ENCODE data around the gene LYST. TPM values are rescaled to one million over a fixed set of nuclear protein-coding genes. Genes with fewer than 3 reads are reported as not detected.

Gene LYST
- total RNA-seq, 1 donor from 2014 or later, result 90.2 TPM

DNA sequence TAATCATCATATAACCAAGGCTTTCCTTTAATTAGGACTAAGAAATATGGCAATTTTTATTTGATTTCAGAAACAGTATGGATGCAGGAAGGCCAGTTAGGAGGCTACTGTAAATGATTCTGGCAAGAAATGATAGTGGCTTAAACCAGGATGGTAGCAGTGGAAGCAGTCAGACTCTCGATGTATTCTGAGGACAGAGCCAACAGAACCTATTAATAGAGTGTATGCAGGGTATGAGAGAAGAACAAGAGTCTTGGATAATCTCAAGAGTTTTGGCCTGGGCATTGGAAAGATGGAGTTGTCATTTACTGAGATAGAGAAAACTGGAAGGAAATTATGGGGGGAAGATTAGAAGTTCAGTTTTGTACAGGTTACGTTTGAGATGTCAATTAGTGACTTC lies 143.8 kb downstream of the LYST start:
- H3K9me3 Mint-ChIP-seq, result no peaks in the 10 kb centered on the region

DNA sequence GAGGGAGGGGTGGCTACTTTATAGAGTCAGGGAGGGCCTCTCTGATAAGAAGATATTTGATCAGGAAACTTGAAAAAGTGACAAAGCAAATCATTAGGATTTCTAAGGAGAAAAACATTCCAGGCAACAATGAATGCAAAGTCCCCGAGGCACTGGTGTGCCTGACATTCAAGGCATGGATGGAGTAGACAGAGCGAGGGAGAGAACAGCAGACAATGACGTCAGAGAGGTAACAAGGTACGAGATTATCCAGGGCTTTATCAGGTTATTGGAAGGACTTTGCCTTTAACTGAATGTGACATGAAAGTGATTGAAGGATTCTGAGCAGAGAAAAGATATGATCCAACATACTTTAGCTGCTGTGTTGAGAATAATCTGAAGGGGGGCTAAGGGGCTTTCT lies 144.7 kb downstream of the LYST start:
- H3K27me3 Mint-ChIP-seq, result no peaks in the 10 kb centered on the region
- TF ChIP-seq, protein P1, sequence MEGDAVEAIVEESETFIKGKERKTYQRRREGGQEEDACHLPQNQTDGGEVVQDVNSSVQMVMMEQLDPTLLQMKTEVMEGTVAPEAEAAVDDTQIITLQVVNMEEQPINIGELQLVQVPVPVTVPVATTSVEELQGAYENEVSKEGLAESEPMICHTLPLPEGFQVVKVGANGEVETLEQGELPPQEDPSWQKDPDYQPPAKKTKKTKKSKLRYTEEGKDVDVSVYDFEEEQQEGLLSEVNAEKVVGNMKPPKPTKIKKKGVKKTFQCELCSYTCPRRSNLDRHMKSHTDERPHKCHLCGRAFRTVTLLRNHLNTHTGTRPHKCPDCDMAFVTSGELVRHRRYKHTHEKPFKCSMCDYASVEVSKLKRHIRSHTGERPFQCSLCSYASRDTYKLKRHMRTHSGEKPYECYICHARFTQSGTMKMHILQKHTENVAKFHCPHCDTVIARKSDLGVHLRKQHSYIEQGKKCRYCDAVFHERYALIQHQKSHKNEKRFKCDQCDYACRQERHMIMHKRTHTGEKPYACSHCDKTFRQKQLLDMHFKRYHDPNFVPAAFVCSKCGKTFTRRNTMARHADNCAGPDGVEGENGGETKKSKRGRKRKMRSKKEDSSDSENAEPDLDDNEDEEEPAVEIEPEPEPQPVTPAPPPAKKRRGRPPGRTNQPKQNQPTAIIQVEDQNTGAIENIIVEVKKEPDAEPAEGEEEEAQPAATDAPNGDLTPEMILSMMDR (IDR thresholded peaks at IDR 0.05), result no peak
- ChIA-PET POLR2A (no interaction called here), CTCF (no interaction called here)
- DNase-seq, result no peak
- intact Hi-C loops (cut with micrococcal nuclease), result no loop called here
- ATAC-seq (ENCODE audit: low read depth), result no peak
- H3K36me3 Mint-ChIP-seq (ENCODE audit: low read depth), result peaks cover 51% of the 10 kb centered on the region
- H3K4me3 Mint-ChIP-seq, result no peak overlapping the region
- no peaks in the 10 kb centered on the region for H3K9me3 Mint-ChIP-seq
- H3K27ac Mint-ChIP-seq, result no peak overlapping the region
- no peaks in the 10 kb centered on the region for H3K4me1 Mint-ChIP-seq

More for the DNA sequence above, 143.8 kb downstream of the LYST start:
- intact Hi-C loops (cut with micrococcal nuclease), result no loop called here
- TF ChIP-seq, protein P1 (IDR thresholded peaks at IDR 0.05), result no peak
- H3K4me1 Mint-ChIP-seq, result no peaks in the 10 kb centered on the region
- no peak overlapping the region for H3K27ac Mint-ChIP-seq
- H3K4me3 Mint-ChIP-seq, result no peak overlapping the region
- ATAC-seq (ENCODE audit: low read depth), result no peak
- POLR2A ChIA-PET, result no interaction called here
- no peak for DNase-seq
- peaks cover 47% of the 10 kb centered on the region for H3K36me3 Mint-ChIP-seq (ENCODE audit: low read depth)
- CTCF ChIA-PET, result no interaction called here
- no peaks in the 10 kb centered on the region for H3K27me3 Mint-ChIP-seq

DNA sequence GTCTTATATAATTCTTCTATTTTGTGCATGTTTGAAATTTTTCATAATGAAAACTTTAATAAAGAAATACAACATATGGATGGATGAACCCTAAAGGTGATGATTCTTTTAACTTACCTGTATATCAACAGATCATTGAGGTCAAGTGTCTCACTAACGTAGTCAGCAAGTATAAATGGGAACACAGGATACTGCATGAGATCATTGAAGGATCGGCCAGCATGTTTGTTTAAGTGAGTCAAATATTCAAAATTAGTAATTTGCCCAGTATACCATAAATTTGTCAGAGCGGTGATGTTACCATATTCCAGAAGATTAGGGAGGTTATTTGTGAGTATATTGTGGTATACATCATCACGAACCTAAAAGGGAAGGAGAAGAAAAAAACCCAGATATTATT lies 146.2 kb downstream of the LYST start:
- DNase-seq (no peak), ATAC-seq (ENCODE audit: low read depth) (no peak)
- Mint-ChIP-seq H3K9me3 (no peaks in the 10 kb centered on the region), H3K27me3 (no peaks in the 10 kb centered on the region), H3K4me1 (no peaks in the 10 kb centered on the region), H3K4me3 (no peak overlapping the region), H3K36me3 (ENCODE audit: low read depth) (peaks cover 50% of the 10 kb centered on the region), H3K27ac (no peak overlapping the region)
- ChIA-PET POLR2A (interaction anchor here (0.7 kb wide), 1 partner anchor 218 kb away, joined by 7 read pairs; no protein-coding TSS in a partner anchor), CTCF (no interaction called here)
- intact Hi-C loops (cut with micrococcal nuclease), result no loop called here
- TF ChIP-seq, protein P1 (IDR thresholded peaks at IDR 0.05), result no peak

- TF ChIP-seq, protein P1 (IDR thresholded peaks at IDR 0.05), result no peak
- ATAC-seq (ENCODE audit: low read depth) (no peak), DNase-seq (no peak)
- H3K9me3 Mint-ChIP-seq, result no peaks in the 10 kb centered on the region
- H3K27me3 Mint-ChIP-seq, result no peaks in the 10 kb centered on the region
- H3K27ac Mint-ChIP-seq, result no peak overlapping the region
- H3K4me1 Mint-ChIP-seq, result no peaks in the 10 kb centered on the region
- no peak overlapping the region for H3K4me3 Mint-ChIP-seq
- ChIA-PET CTCF (no interaction called here), POLR2A (no interaction called here)
- H3K36me3 Mint-ChIP-seq (ENCODE audit: low read depth), result peaks cover 70% of the 10 kb centered on the region
- intact Hi-C loops (cut with micrococcal nuclease), result no loop called here
Measured at GRCh38 chr1:235714205-235714897, 152.4 kb downstream of the LYST start.

- no peaks in the 10 kb centered on the region for H3K4me1 Mint-ChIP-seq
- CTCF ChIA-PET, result no interaction called here
- ATAC-seq (ENCODE audit: low read depth), result no peak
- peaks cover 72% of the 10 kb centered on the region for H3K36me3 Mint-ChIP-seq (ENCODE audit: low read depth)
- no peak overlapping the region for H3K27ac Mint-ChIP-seq
- intact Hi-C loops (cut with micrococcal nuclease), result no loop called here
- H3K4me3 Mint-ChIP-seq, result no peak overlapping the region
- H3K27me3 Mint-ChIP-seq, result no peaks in the 10 kb centered on the region
- no peak for DNase-seq
- no peaks in the 10 kb centered on the region for H3K9me3 Mint-ChIP-seq
- POLR2A ChIA-PET, result no interaction called here
- TF ChIP-seq, protein P1 (IDR thresholded peaks at IDR 0.05), result no peak
Measured at GRCh38 chr1:235712812-235713211, 153.9 kb downstream of the LYST start.

Data from activated B cell treated with CpG ODN at 0.5 μM for 24 hours (primary cell).